Neural cell (in vitro differentiated cells): ENCODE results near the gene GABRG3. TPM values are rescaled to one million over a fixed set of nuclear protein-coding genes. Genes with fewer than 3 reads are reported as not detected.

Experiments used
- H2AFZ ChIP-seq: fragments of 200-600, 300-800 bp; sonication (generic), shearing (Covaris generic); 2 replicates; pipeline ENCODE4 v1.6.0; 2014; ENCODE audit warnings: low read depth, mild to moderate bottlenecking, antibody characterized with exemption, low read length, moderate library complexity
- H3F3A ChIP-seq: fragments of 200-600 bp; shearing (Covaris generic); 2 replicates; pipeline ENCODE4 v1.6.1; 2016; ENCODE audit warnings: mild to moderate bottlenecking, moderate library complexity, mixed read lengths, antibody characterized with exemption, low read length; ENCODE audit not compliant: insufficient read depth, poor library complexity, severe bottlenecking
- H3K27ac ChIP-seq: fragments of 200-600, 300-800 bp; sonication (generic), shearing (Covaris generic); 2 replicates; pipeline ENCODE4 v1.5.1; 2014; ENCODE audit warnings: mild to moderate bottlenecking, low read length, moderate library complexity
- H3K27me3 ChIP-seq: fragments of 300-800, 200-600 bp; sonication (generic), shearing (Covaris generic); 2 replicates; pipeline ENCODE4 v1.6.0; 2014; ENCODE audit warnings: mild to moderate bottlenecking, low read depth, low read length, moderate library complexity; ENCODE audit not compliant: insufficient read depth
- H3K36me3 ChIP-seq: fragments of 300-800, 200-600 bp; sonication (generic), shearing (Covaris generic); 2 replicates; pipeline ENCODE4 v1.5.1; 2014; ENCODE audit warnings: mild to moderate bottlenecking, antibody characterized with exemption, low read length, moderate library complexity; ENCODE audit not compliant: insufficient read depth
- H3K4me2 ChIP-seq: fragments of 300-800, 200-600 bp; sonication (generic), shearing (Covaris generic); 2 replicates; pipeline ENCODE4 v1.6.0; 2014; ENCODE audit warnings: mild to moderate bottlenecking, low read length
- H3K4me3 ChIP-seq: fragments of 300-800, 200-600 bp; sonication (generic), shearing (Covaris generic); 2 replicates; pipeline ENCODE4 v1.5.1; 2014; ENCODE audit warnings: mild to moderate bottlenecking, low read length, moderate library complexity
- H3K79me2 ChIP-seq: fragments of 200-600 bp; shearing (Covaris generic); replicated peaks from 2 replicates; pipeline ENCODE4 v1.6.0; 2014; ENCODE audit warnings: mild to moderate bottlenecking, low read length, moderate library complexity; ENCODE audit not compliant: insufficient read depth
- H3K9ac ChIP-seq: fragments of 300-800, 200-600 bp; sonication (generic), shearing (Covaris generic); 2 replicates; pipeline ENCODE4 v1.6.1; 2016; ENCODE audit warnings: mild to moderate bottlenecking, low read length, mixed read lengths
- H3K9me2 ChIP-seq: fragments of 200-600 bp; shearing (Covaris generic); 2 replicates; pipeline ENCODE4 v1.6.1; 2016; ENCODE audit warnings: mild to moderate bottlenecking, low read length, mixed read lengths; ENCODE audit not compliant: insufficient read depth
- H3K9me3 ChIP-seq: fragments of 200-600, 300-800 bp; sonication (generic), shearing (Covaris generic); 2 replicates; pipeline ENCODE4 v1.6.1; 2016; ENCODE audit warnings: mild to moderate bottlenecking, mixed run types, low read length, moderate library complexity, mixed read lengths
- H4K20me1 ChIP-seq: fragments of 200-600 bp; shearing (Covaris generic); 2 replicates; pipeline ENCODE4 v1.6.1; 2016; ENCODE audit warnings: mild to moderate bottlenecking, mixed run types; ENCODE audit not compliant: insufficient read depth
- EP300 ChIP-seq: fragments of 450-650 bp; conservative IDR thresholded peaks from 2 replicates; pipeline ENCODE4 v1.6.1; 2014; ENCODE audit warnings: antibody characterized with exemption, mild to moderate bottlenecking, moderate library complexity; ENCODE audit not compliant: poor library complexity, severe bottlenecking
- EZH2 ChIP-seq: fragments of 200-600, 300-800 bp; shearing (Covaris generic), sonication (generic); IDR thresholded peaks from 2 replicates; pipeline ENCODE4 v1.6.1; 2014; ENCODE audit warnings: antibody characterized with exemption, low read length, borderline replicate concordance, mild to moderate bottlenecking; ENCODE audit not compliant: insufficient read depth, poor library complexity, severe bottlenecking
- MXI1 ChIP-seq: fragments of 450-650 bp; conservative IDR thresholded peaks from 2 replicates; pipeline ENCODE4 v1.6.1; 2014; ENCODE audit warnings: antibody characterized with exemption, mild to moderate bottlenecking; ENCODE audit not compliant: poor library complexity, severe bottlenecking
- POLR2AphosphoS5 ChIP-seq: IDR thresholded peaks from 2 replicates; pipeline ENCODE4 v1.6.1; 2012
- RAD21 ChIP-seq: fragments of 450-650 bp; conservative IDR thresholded peaks from 2 replicates; pipeline ENCODE4 v1.6.1; 2014; ENCODE audit warnings: antibody characterized with exemption, mild to moderate bottlenecking, moderate library complexity
- SMC3 ChIP-seq: fragments of 450-650 bp; conservative IDR thresholded peaks from 2 replicates; pipeline ENCODE4 v1.6.1; 2014; ENCODE audit warnings: antibody characterized with exemption, mild to moderate bottlenecking, moderate library complexity; ENCODE audit not compliant: poor library complexity
- TAF1 ChIP-seq: IDR thresholded peaks from 2 replicates; pipeline ENCODE4 v1.6.1; 2012; ENCODE audit warnings: low read depth
- polyA plus RNA-seq: library from polyadenylated mRNA; depleted of rRNA; stranded (reverse); fragments of >200 nt; gene quantifications from 2 replicates; pipeline ENCODE4 v1.2.3, GENCODE V29; 2014
- TF ChIP-seq, protein P1 (sequence below): IDR thresholded peaks from 2 replicates; pipeline ENCODE4 v1.6.1; 2012; ENCODE audit warnings: borderline replicate concordance

Gene GABRG3
- polyA plus RNA-seq, 1 donor from 2014 or later: 1.2 TPM

DNA sequence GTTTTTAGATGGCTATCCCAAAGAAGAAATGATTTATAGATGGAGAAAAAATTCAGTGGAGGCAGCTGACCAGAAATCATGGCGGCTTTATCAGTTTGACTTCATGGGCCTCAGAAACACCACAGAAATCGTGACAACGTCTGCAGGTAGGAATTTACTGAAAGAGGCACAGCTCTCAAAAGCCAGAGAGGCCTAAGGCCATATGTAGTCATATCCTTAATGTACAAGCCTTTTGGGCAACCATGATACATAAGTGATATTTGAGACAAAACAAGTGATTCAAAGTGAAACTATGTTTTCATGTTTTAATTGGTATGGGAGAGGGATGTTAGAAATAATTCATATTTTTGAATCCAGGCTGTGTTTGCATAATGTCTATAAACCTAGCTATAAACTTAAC lies 509.7 kb downstream of the GABRG3 start:
- Histone ChIP-seq H4K20me1 (no peaks in the 10 kb centered on the region), H3K36me3 (no peaks in the 10 kb centered on the region), H3K4me2 (no peak overlapping the region), H3K9ac (no peak overlapping the region), H3K27me3 (no peaks in the 10 kb centered on the region), H3K9me2 (no peaks in the 10 kb centered on the region), H3K9me3 (peaks cover 3% of the 10 kb centered on the region), H2AFZ (no peak overlapping the region), H3K79me2 (no peaks in the 10 kb centered on the region), H3F3A (peaks cover 4% of the 10 kb centered on the region), H3K4me3 (no peak overlapping the region), H3K27ac (no peak overlapping the region)
- no peak for TF ChIP-seq SMC3

DNA sequence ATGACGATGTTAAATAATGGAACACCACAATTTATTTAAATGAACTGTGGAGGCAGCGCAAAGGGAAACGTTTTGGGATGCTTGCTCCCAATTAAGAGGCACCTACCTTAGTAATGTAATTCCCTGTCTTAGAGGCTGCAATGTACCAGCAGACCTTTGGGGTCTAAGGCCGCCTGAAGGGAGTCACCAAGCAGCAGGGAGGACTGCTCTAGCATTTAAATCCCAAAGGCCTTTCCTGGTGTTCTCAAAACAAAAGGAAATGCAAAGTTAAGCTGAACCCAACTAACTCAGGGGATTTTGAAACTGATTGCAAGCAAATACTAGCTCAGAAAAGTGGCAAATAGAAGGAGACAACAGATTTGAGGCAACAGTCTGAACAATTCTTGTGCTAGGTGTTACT lies 510.8 kb downstream of the GABRG3 start:
- H4K20me1 ChIP-seq: no peaks in the 10 kb centered on the region
- peak overlapping the region; percentile 3 for H3K27ac ChIP-seq
- H3K4me2 ChIP-seq: no peak overlapping the region
- no peaks in the 10 kb centered on the region for H3K79me2 ChIP-seq
- no peaks in the 10 kb centered on the region for H3K9me2 ChIP-seq
- H3K9me3 ChIP-seq: peaks cover 3% of the 10 kb centered on the region
- no peaks in the 10 kb centered on the region for H3K27me3 ChIP-seq
- TF ChIP-seq EZH2 (no peak), TAF1 (no peak)
- H3K4me3 ChIP-seq: no peak overlapping the region
- no peaks in the 10 kb centered on the region for H3K36me3 ChIP-seq
- H3F3A ChIP-seq: peaks cover 4% of the 10 kb centered on the region
- no peak overlapping the region for H2AFZ ChIP-seq
- no peak overlapping the region for H3K9ac ChIP-seq

DNA sequence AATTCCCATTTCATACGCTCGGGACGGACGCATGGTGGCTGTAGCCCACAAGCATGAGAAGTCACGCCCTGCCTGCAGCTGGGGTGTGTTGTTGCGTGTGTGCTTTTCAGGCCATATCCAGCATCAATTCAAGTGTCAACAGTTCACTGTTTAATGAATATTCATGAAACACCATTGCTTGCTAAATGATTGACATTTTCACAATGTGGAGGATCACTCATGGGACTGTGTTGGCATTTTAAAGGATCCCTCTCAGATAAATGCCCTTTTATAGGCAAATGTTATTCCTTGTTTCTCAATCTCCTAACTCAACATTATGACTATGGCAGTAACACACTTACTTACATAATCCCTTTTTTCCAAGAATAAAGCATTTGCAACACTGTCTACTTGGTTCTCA lies 511.3 kb downstream of the GABRG3 start:
- TF ChIP-seq EP300 (peak; percentile 93), SMC3 (peak; percentile 31), EZH2 (no peak), RAD21 (peak; percentile 35), MXI1 (no peak), POLR2AphosphoS5 (peak; percentile 81)
- TF ChIP-seq, protein P1, sequence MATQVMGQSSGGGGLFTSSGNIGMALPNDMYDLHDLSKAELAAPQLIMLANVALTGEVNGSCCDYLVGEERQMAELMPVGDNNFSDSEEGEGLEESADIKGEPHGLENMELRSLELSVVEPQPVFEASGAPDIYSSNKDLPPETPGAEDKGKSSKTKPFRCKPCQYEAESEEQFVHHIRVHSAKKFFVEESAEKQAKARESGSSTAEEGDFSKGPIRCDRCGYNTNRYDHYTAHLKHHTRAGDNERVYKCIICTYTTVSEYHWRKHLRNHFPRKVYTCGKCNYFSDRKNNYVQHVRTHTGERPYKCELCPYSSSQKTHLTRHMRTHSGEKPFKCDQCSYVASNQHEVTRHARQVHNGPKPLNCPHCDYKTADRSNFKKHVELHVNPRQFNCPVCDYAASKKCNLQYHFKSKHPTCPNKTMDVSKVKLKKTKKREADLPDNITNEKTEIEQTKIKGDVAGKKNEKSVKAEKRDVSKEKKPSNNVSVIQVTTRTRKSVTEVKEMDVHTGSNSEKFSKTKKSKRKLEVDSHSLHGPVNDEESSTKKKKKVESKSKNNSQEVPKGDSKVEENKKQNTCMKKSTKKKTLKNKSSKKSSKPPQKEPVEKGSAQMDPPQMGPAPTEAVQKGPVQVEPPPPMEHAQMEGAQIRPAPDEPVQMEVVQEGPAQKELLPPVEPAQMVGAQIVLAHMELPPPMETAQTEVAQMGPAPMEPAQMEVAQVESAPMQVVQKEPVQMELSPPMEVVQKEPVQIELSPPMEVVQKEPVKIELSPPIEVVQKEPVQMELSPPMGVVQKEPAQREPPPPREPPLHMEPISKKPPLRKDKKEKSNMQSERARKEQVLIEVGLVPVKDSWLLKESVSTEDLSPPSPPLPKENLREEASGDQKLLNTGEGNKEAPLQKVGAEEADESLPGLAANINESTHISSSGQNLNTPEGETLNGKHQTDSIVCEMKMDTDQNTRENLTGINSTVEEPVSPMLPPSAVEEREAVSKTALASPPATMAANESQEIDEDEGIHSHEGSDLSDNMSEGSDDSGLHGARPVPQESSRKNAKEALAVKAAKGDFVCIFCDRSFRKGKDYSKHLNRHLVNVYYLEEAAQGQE: peak; percentile 52
- H3F3A ChIP-seq: peaks cover 4% of the 10 kb centered on the region
- H4K20me1 ChIP-seq: no peaks in the 10 kb centered on the region
- no peaks in the 10 kb centered on the region for H3K9me2 ChIP-seq
- no peaks in the 10 kb centered on the region for H3K27me3 ChIP-seq
- H2AFZ ChIP-seq: no peak overlapping the region
- H3K79me2 ChIP-seq: no peaks in the 10 kb centered on the region
- peak overlapping the region; percentile 34 for H3K27ac ChIP-seq
- no peak overlapping the region for H3K4me3 ChIP-seq
- no peaks in the 10 kb centered on the region for H3K36me3 ChIP-seq
- H3K9ac ChIP-seq: no peak overlapping the region
- no peak overlapping the region for H3K4me2 ChIP-seq
- H3K9me3 ChIP-seq: peaks cover 3% of the 10 kb centered on the region
